ENCODE measurements around the gene SYT2.
A peak's percentile ranks its signal among the peaks of the same experiment; 100 is the strongest.
"Not testable (repeated sequence)": the region's sequence is repeated elsewhere in the genome, so short reads cannot be mapped to it uniquely, and the experiment has no call there.

The SYT2 gene

DNA sequence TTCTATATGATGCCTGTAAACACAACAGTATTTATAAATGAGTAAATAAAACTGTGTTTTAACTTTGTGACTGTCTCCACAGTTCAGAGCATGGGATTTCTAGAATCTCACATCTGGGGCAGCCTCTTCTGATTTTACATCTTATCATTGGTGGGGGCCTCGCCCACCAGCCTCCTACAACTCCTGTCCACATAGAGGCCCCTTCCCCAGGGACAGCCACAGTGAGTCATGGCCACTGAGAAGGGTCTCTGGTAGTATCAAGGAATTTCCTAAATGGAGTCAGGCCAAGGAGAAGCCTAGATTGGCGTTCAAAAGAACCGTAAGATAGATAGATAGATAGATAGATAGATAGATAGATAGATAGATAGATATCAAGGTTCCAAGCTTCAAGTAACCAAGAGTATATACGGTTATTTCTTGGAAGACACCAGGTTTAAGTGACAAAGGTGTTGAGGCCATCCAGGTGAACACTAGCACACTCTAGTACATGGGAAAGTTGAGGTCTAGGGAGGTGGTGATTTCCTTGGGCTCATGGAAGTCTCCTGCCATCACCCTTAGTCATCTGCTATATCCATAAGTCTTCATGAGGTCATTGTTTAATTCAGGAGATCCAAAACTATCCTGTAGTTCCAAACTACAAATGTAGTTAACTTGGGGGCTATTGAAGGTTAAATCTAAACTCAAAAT, 121.6 kb downstream of the SYT2 start:
- no peak for DNase-seq

DNA sequence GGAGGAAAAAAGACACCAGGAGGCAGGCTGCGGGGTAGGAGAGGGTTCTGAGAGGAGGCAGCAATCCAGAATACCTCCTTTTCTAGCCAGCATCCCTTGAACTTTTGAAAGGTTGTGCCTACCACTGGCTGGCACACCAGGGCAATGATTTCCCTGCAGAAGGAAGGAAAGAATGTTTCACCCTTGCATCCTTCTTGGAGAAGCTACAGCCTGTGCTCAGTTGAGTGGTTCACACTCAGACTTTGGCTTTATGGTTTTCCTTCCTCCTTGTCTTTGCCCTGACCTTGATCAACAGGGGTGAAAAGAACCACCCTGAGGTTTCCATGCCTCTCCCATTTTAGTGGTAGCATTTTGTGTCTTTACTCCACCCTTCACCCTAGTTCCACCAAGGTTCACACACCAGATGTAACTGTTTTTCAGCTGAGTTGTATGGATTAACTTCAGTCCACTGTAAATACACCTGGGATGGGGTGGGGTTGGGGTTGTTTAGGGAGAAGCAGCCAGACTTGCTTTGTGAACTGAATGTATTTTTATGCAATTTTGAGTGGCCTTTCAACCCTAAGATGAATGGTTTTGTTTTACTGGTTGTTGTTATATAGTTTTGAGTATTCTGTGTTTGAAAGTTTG, 122.3 kb downstream of the SYT2 start:
- DNase-seq, result no peak

- no peak for DNase-seq
Observed at GRCh38 chr1:202586871-202587270, 123.4 kb downstream of the SYT2 start.

- no peak for DNase-seq
Observed at GRCh38 chr1:202586018-202586821, 124.0 kb downstream of the SYT2 start.

GRCh38 chr1:202585590-202585933, 124.7 kb downstream of the SYT2 start:
- DNase-seq, result no peak

DNA sequence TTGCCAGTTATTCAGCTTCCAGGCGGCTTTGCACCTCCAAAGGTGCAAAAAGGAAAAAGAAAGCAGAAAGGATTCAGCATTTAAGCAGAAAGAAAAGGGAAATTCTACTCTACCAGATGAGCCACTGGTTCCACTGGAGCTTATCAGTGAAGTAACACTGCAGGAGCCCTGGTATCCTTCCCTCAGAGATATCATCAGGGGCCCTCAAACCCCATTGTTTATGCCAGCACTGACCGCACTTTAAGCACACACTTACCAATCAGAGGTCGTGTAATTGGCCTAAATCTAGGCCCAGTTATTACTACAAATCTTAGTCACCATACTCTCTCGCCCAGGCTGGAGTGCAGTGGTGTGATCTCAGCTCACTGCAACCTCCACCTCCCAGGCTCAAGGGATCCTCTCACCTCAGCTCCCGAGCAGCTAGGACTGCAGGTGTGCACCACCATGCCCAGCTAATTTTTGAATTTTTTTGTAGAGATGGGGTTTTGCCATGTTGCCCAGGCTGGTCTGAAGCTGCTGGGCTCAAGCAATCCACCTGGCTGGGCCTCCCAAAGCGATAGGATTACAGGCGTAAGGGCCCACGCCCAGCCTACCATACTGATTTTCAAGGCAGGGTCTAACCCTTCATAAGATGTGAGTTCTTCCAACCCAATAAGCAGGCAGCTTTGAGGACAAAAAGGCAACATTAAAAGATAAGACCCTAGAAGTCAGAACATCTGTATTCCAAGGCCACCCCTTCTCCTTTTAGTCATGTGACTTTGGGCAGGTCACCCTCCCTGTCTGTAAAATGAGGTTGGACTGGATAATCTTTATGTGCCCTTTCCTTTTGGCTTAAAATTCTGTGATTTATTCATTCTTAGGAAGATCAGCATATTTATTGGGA, 125.3 kb downstream of the SYT2 start:
- DNase-seq, result no peak

- not testable (repeated sequence) for DNase-seq
Observed at GRCh38 chr1:202582350-202582749, 127.9 kb downstream of the SYT2 start.

- no peak for DNase-seq
Observed at GRCh38 chr1:202580619-202581018, 129.6 kb downstream of the SYT2 start.

GRCh38 chr1:202579806-202580205, 130.4 kb downstream of the SYT2 start:
- no peak for DNase-seq

DNA sequence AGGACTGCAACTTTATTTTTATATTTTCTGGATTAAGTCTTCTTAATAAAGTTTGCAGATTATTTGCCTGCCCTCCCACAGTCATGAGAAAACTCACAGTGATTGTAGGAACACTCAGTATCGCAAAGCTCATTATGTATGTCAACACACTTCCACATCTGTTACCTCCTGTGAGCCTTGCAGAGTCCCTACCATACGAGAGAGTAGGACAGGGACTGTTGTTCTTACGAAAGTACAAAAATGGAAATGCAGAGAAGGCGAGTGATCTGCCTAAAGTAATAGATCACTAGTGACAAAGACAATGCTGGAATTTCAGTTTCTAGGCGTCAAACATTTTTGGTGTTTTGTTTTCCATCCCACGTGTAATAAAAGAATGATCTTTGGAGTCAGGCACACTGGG, 131.7 kb downstream of the SYT2 start:
- DNase-seq, result no peak

DNA sequence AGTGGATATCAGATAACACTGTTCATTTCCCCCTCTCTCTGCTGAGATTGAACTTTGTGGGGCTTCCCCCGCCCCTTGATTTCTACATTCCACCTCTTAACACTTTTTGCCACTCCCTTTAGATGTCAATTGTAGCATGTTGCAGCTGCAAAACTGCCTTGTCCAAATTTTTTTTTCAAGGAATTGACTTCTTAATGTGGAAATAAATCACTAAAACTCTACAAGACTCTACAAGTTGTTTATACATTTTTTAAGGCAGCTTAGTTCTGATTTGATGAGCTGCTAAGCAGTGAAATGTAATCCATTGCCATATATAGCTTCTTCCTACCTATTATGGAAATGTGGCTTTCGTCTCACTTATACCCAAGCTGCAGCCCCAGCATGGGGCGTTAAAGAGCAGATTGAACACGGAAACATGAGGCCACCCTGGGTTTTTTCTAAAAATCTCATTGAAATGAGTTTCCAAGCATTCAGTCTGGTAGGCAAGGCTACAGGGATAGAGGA, 132.2 kb downstream of the SYT2 start:
- DNase-seq, result no peak

GRCh38 chr1:202577381-202577780, 132.9 kb downstream of the SYT2 start:
- no peak for DNase-seq

DNA sequence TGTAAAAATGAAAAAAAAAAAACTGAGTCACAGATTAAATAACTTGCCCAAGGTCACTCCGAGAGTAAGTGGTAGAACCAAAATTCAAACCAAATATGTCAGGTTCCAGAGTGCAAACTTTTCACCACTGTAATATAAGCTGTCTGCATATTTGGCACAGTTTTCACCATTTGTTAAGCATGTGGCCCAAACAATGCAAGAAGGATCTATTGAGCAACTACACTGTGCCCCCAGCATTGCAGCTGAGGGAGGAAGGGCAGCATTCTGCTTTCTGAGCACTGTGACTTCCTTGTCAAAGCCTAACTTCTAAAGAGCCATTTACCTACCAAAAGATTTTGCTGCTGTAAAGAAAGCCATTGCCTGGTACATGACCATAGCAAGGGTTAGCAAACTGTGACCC, 133.4 kb downstream of the SYT2 start:
- DNase-seq, result no peak

DNA sequence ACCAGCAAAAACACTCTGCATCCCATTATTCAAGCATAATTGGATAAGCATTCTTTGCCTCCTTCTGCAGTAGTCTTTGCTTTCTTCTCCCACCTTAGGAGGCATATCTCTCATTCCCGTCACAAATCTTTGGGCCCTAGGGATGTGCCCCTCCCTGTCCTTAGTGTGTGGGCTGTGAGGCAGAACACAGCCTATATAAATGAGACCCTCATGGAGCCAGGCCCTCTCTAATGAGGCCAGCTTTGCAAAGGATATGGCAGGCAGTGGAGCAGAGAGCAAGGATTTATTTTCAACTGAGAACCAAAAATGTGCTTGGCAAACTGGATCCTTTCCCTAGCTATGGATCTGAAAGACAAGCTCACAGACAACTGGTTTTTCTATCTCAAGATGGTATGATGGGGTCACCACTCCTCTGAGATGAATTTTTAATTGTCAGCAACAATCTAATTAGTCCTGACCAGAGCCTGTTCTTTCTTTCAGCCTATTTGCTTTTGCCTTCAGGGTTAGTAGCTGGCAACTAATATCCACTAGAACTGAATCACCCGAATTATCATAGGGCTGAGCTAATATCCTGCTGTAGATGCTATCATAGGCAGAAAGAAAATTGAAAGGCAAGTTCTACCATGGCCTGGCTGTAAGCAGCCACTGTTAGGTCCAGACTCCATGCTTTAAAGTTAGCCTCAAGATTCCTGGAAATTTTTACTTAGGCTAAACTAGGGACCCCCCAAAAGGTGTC, 134.2 kb downstream of the SYT2 start:
- no peak for DNase-seq

DNA sequence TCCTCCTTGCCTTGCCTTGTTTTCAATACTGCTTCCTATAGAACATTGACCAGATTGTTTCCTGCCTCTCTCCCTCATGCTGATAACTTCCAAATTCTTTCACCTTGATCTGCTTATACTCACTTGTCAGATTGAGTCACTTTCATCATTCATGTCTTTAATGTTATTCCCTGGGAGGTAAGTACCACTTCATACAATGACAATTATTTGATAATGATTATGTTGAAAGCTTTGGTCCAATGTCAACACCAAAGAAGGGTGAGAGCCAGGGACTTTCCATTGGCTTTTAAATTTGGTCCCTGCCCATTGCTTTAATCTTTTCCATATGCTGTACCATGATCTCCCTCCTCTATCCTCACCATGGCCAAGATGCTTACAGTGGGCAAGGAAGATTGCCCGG, 137.4 kb downstream of the SYT2 start:
- no peak for DNase-seq

DNA sequence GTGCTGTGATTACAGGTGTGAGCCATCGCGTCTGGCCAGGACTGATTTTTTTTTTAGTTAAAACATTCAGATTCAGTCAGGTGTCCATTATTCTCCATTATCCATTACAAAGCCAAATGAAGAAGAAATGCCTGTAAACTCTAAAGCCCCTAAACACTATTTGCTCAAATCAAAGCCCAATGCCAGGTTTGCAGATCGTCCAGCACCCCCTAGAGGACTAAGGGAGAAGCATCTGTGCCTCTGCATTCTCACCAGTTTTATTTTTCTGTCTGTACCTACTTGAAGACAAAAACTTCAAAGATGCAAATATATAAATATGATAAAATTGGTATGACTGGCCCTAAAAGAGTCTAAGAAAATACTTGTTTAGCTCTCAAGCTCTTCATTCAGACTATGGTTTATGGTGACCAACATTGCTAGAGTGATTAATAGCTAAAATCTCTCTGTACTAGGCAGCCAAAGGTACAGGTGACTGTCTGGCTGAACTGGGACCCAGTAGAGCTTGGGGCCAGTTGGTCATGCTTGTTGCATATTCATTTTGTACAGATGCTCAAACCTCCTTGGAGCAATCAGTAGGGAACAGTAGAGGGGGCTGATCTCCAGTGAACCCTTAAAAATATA, 138.4 kb downstream of the SYT2 start:
- DNase-seq, result peak; percentile 11

- no peak for DNase-seq
Observed at GRCh38 chr1:202569393-202570322, 140.6 kb downstream of the SYT2 start.

DNA sequence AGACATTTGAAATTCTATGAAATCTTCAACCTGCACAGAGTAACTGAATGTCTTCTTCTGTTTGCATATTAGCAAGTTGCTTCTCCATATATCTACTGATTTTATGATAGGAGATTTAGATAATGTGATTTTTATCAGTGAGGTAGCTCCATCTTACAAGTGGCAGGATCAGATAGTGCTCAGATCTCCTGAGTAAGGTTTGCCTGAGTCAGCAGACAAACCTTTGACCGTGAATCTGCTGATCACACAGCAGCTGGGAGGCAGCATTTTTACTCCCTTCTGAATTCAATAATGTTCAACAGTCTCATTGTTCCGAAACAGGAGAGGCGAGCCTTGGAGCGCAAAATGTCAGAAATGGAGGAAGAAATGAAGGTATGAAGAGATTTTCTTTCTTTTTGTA, 141.4 kb downstream of the SYT2 start:
- no peak for DNase-seq

DNA sequence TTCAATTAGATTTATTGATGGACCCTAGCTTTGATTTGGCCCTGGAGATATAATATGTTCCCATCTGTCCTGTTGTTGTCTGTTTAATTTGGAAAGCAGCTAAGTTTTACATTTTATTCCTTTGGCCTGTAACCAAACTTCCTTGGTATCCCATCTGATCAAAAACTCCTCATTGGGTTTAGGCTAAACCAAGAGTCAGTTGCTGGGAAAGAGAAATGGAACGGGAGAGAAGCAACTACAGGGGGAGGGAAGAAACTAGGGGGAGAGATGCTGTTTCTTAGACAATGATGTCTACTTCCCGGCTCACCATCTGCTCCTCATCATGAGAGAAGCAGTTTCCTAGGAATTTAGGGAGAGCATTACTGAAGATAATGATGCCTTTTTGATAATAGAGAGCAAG, 141.8 kb downstream of the SYT2 start:
- DNase-seq, result no peak

GRCh38 chr1:202567738-202568137, 142.5 kb downstream of the SYT2 start:
- no peak for DNase-seq

Data from activated naive CD4-positive, alpha-beta T cell treated with anti-CD3 and anti-CD28 coated beads, Interleukin-2, amount 50 U/mL, for 16 hours (primary cell).